B cell (primary cell): ENCODE measurements around the gene APLP2. TPM values are rescaled to one million over a fixed set of nuclear protein-coding genes. Genes with fewer than 3 reads are reported as not detected.

Experiments used
- ATAC-seq: fragments of 200-7000 bp; cut with Tn5 transposase; one replicate; pipeline ENCODE4 v1.10.0; 2021; ENCODE audit warnings: low read depth, mild to moderate bottlenecking, moderate number of reproducible peaks, moderate library complexity
- CTCF ChIA-PET: fragments of 350-600 bp; sonication (Branson Sonifier 250); formaldehyde crosslinking; loops from one replicate; lab custom pipeline; 2021; ENCODE audit warnings: antibody characterized with exemption, inconsistent platforms; lab: Charles Lee
- POLR2A ChIA-PET: fragments of 350-600 bp; sonication (Branson Sonifier 250); formaldehyde crosslinking; loops from one replicate; lab custom pipeline; 2021; ENCODE audit warnings: antibody characterized with exemption; lab: Charles Lee
- DNase-seq: peaks from one replicate; pipeline ENCODE4 v3.0.0; 2013
- H2AFZ ChIP-seq: 2 replicates; pipeline ENCODE4 v1.6.1; 2012; ENCODE audit warnings: mild to moderate bottlenecking, low read depth, low read length; ENCODE audit not compliant: insufficient read depth, poor library complexity, severe bottlenecking
- H3K27ac ChIP-seq, 2 donors: 1 replicate in 1 of 2; 2 replicates in 1 of 2; pipeline ENCODE4 v1.5.1; 2012 to 2013; ENCODE audit warnings: low read length in 2 of 2, mild to moderate bottlenecking in 2 of 2, moderate library complexity in 1 of 2
- H3K27me3 ChIP-seq, 4 experiments: fragments of 200-600 bp in 1 of 4; sonication (generic) in 1 of 4; replicated peaks in 1 of 4; 1 replicate in 2 of 4; 2 replicates in 2 of 4; pipeline versions ENCODE4 v1.6.1 to v1.7.0; 2013 to 2016; ENCODE audit warnings: low read length in 3 of 4, mild to moderate bottlenecking in 2 of 4, mixed read lengths in 1 of 4, moderate library complexity in 1 of 4; ENCODE audit not compliant: insufficient read depth in 4 of 4, control insufficient read depth in 3 of 4; ENCODE audit errors: control extremely low read depth in 1 of 4
- H3K36me3 ChIP-seq, 2 experiments: replicated peaks in 1 of 2; 1 replicate in 1 of 2; 2 replicates in 1 of 2; pipeline versions ENCODE4 v1.6.1 to v1.7.1; 2013; ENCODE audit warnings: low read length in 1 of 2; ENCODE audit not compliant: insufficient read depth in 2 of 2, control insufficient read depth in 1 of 2; ENCODE audit errors: control extremely low read depth in 1 of 2, extremely low read depth in 1 of 2
- H3K4me1 ChIP-seq, 2 donors: fragments of 200-600 bp in 1 of 2; sonication (generic) in 1 of 2; 1 replicate in 1 of 2; 2 replicates in 1 of 2; pipeline versions ENCODE4 v1.5.1 to v1.6.1; 2013 to 2017; ENCODE audit warnings: low read length in 2 of 2; ENCODE audit not compliant: control insufficient read depth in 2 of 2, insufficient read depth in 2 of 2
- H3K4me2 ChIP-seq: replicated peaks from 2 replicates; pipeline ENCODE3; 2012; ENCODE audit warnings: mild to moderate bottlenecking, low read depth, low read length; ENCODE audit not compliant: poor library complexity, severe bottlenecking
- H3K4me3 ChIP-seq, 5 experiments: fragments of 200-600 bp in 1 of 5; sonication (generic) in 1 of 5; 1 replicate in 3 of 5; 2 replicates in 2 of 5; pipeline versions ENCODE4 v1.5.1 to v1.7.0; 2011 to 2016; ENCODE audit warnings: low read length in 4 of 5, mild to moderate bottlenecking in 4 of 5, low read depth in 2 of 5, control low read depth in 1 of 5, moderate library complexity in 1 of 5; ENCODE audit not compliant: insufficient read depth in 1 of 5; ENCODE audit errors: control extremely low read depth in 1 of 5, extremely low read depth in 1 of 5
- H3K79me2 ChIP-seq: fragments of 200-600 bp; sonication (generic); one replicate; pipeline ENCODE4 v1.6.0; 2016; ENCODE audit warnings: low read length; ENCODE audit not compliant: control insufficient read depth, insufficient read depth
- H3K9ac ChIP-seq: fragments of 200-600 bp; sonication (generic); 2 replicates; pipeline ENCODE4 v1.6.1; 2017; ENCODE audit warnings: mild to moderate bottlenecking, low read length, moderate library complexity
- H3K9me3 ChIP-seq, 3 donors: one replicate each; pipeline versions ENCODE4 v1.6.1 to v1.7.1; 2013; ENCODE audit warnings: low read length in 2 of 3; ENCODE audit not compliant: control insufficient read depth in 2 of 3, insufficient read depth in 1 of 3; ENCODE audit errors: control extremely low read depth in 1 of 3
- H4K20me1 ChIP-seq: 2 replicates; pipeline ENCODE4 v1.6.0; 2012; ENCODE audit warnings: mild to moderate bottlenecking, low read length; ENCODE audit not compliant: insufficient read depth, control insufficient read depth, poor library complexity, severe bottlenecking
- H3K27ac Mint-ChIP-seq: one replicate; pipeline ENCODE4 v1.8.0; 2021; ENCODE audit warnings: mixed read lengths
- H3K27me3 Mint-ChIP-seq: one replicate; pipeline ENCODE4 v1.8.0; 2021; ENCODE audit warnings: mixed read lengths
- H3K4me1 Mint-ChIP-seq: one replicate; pipeline ENCODE4 v1.8.0; 2021; ENCODE audit warnings: mixed read lengths
- H3K4me3 Mint-ChIP-seq: one replicate; pipeline ENCODE4 v1.8.0; 2021; ENCODE audit warnings: mixed read lengths
- H3K9me3 Mint-ChIP-seq: one replicate; pipeline ENCODE4 v1.8.0; 2022; ENCODE audit warnings: mixed read lengths; ENCODE audit not compliant: insufficient read depth
- CTCF ChIP-seq: fragments of 200-600 bp; IDR thresholded peaks from one replicate; pipeline ENCODE4 v1.8.0; 2022; ENCODE audit warnings: antibody characterized with exemption, mild to moderate bottlenecking
- EZH2 ChIP-seq: IDR thresholded peaks from 2 replicates; pipeline ENCODE4 v1.6.1; 2012; ENCODE audit warnings: borderline replicate concordance, low read depth, mild to moderate bottlenecking, moderate library complexity, low read length; ENCODE audit not compliant: insufficient read depth, poor library complexity, severe bottlenecking
- WGBS: methylation state at CpG from one replicate; pipeline ENCODE4 v1.1.5; 2013; ENCODE audit warnings: missing lambda C conversion rate; ENCODE audit not compliant: insufficient coverage; 5-methylcytosine and 5-hydroxymethylcytosine counted together
- intact Hi-C: fragments of 100-400 bp; cut with micrococcal nuclease; formaldehyde crosslinking; loops from one replicate; pipeline ENCODE4 v1.10.0; 2022
- polyA plus RNA-seq: library from polyadenylated mRNA; depleted of rRNA; stranded (reverse); fragments of >200 nt; gene quantifications from 2 replicates; pipeline ENCODE4 v1.2.3, GENCODE V29; 2012
- total RNA-seq, 2 donors: library from RNA; stranded (reverse); fragments of 120-200 nt in 1 of 2; gene quantifications; 1 replicate in 1 of 2; 2 replicates in 1 of 2; pipeline versions ENCODE4 v1.2.3 to v1.2.4, GENCODE V29; 2013 to 2022

APLP2 gene
- total and polyA plus RNA-seq, 2 donors (not counting 1 experiment from before 2014, with no cell fraction given), result 84.2 to 102 TPM

GRCh38 chr11:130189492-130190210 is 120.0 kb downstream of the APLP2 start:
- no peak overlapping the region for H3K4me2 ChIP-seq
- intact Hi-C loops, result no loop called here
- no peak overlapping the region for H3K27ac ChIP-seq
- 79% methylated on average over 30 of the region's 32 CpGs for WGBS
- H3K4me3 ChIP-seq, result no peak overlapping the region
- no peaks in the 10 kb centered on the region for H3K79me2 ChIP-seq
- no peak overlapping the region for H3K4me3 Mint-ChIP-seq
- no peaks in the 10 kb centered on the region for H4K20me1 ChIP-seq
- H3K9me3 Mint-ChIP-seq, result no peaks in the 10 kb centered on the region
- no peaks in the 10 kb centered on the region for H3K4me1 ChIP-seq
- peaks cover 0 to 3% (median 0%) of the 10 kb centered on the region in 3 donors for H3K9me3 ChIP-seq
- POLR2A ChIA-PET, result no interaction called here
- peaks cover 0 to 42% of the 10 kb centered on the region in 2 experiments for H3K36me3 ChIP-seq
- H3K27me3 ChIP-seq, result no peaks in the 10 kb centered on the region
- H2AFZ ChIP-seq, result no peak overlapping the region
- DNase-seq (no peak), ATAC-seq (no peak)
- H3K9ac ChIP-seq, result no peak overlapping the region
- CTCF ChIA-PET, result no interaction called here
- TF ChIP-seq EZH2, result no peak
- no peak for TF ChIP-seq CTCF
- H3K4me1 Mint-ChIP-seq, result peaks cover 2% of the 10 kb centered on the region
- no peak overlapping the region for H3K27ac Mint-ChIP-seq
- no peaks in the 10 kb centered on the region for H3K27me3 Mint-ChIP-seq

- ChIA-PET CTCF (interaction anchor here (0.9 kb wide), 1 partner anchor 18 kb away, joined by 3 read pairs; no protein-coding TSS in a partner anchor), POLR2A (no interaction called here)
- Mint-ChIP-seq H3K27ac (no peak overlapping the region), H3K4me3 (no peak overlapping the region), H3K27me3 (no peaks in the 10 kb centered on the region), H3K4me1 (peaks cover 2% of the 10 kb centered on the region), H3K9me3 (no peaks in the 10 kb centered on the region)
- no peak overlapping the region for H2AFZ ChIP-seq
- H3K4me2 ChIP-seq, result no peak overlapping the region
- no peaks in the 10 kb centered on the region for H3K27me3 ChIP-seq
- TF ChIP-seq EZH2 (no peak), CTCF (no peak)
- no peak overlapping the region for H3K9ac ChIP-seq
- peaks cover 0 to 3% (median 0%) of the 10 kb centered on the region in 3 donors for H3K9me3 ChIP-seq
- intact Hi-C loops, result no loop called here
- H3K4me3 ChIP-seq, result no peak overlapping the region
- H3K27ac ChIP-seq, result no peak overlapping the region
- no peak for ATAC-seq
- no peak for DNase-seq
- H3K79me2 ChIP-seq, result no peaks in the 10 kb centered on the region
- 96% methylated on average over 29 of the region's 29 CpGs for WGBS
- H3K36me3 ChIP-seq, result peaks cover 0 to 49% of the 10 kb centered on the region in 2 experiments
- H4K20me1 ChIP-seq, result no peaks in the 10 kb centered on the region
- no peaks in the 10 kb centered on the region for H3K4me1 ChIP-seq
Measured at GRCh38 chr11:130190371-130190881, 120.7 kb downstream of the APLP2 start.
